GM12878 (cell line): ENCODE data around the gene MCTS1. TPM values are rescaled to one million over a fixed set of nuclear protein-coding genes. Genes with fewer than 3 reads are reported as not detected.

Source experiments
- ATAC-seq: fragments of 200-7000 bp; cut with Tn5 transposase; 3 replicates; pipeline ENCODE4 v1.9.1; 2020; ENCODE audit warnings: mild to moderate bottlenecking, moderate library complexity
- BruUV-seq: library from RNA; stranded (reverse); fragments of 400-500 nt; replicated peaks from 2 replicates; lab custom pipeline; 2021; lab: Mats Ljungman, UMichigan
- CTCF ChIA-PET: fragments of 300-600 bp; sonication (Branson Sonifier 250); formaldehyde crosslinking; extraction: SDS; loops from one replicate; lab custom pipeline; 2021; ENCODE audit warnings: inconsistent platforms; lab: Yijun Ruan, JAX
- POLR2A ChIA-PET: fragments of 350-600 bp; formaldehyde crosslinking; extraction: SDS; loops from one replicate; lab custom pipeline; 2021; ENCODE audit warnings: inconsistent platforms; lab: Charles Lee
- RAD21 ChIA-PET: fragments of 300-600 bp; sonication (Branson Sonifier 250); formaldehyde crosslinking; loops from one replicate; lab custom pipeline; 2023; ENCODE audit warnings: antibody characterized with exemption; ENCODE audit not compliant: unreplicated experiment; lab: Charles Lee
- SMC1A ChIA-PET: fragments of 300-600 bp; sonication (Branson Sonifier 250); formaldehyde crosslinking; loops from one replicate; lab custom pipeline; 2023; ENCODE audit not compliant: unreplicated experiment, uncharacterized antibody; lab: Charles Lee
- DNase-seq: peaks from one replicate; pipeline ENCODE4 v3.0.0-alpha.2; 2011; ENCODE audit warnings: low read depth, low spot score
- FAIRE-seq: peaks from 3 replicates; lab custom pipeline; 2011; peaks lifted over from hg19 to GRCh38; lab: Jason Lieb, UNC
- H2AFZ ChIP-seq: 2 replicates; pipeline ENCODE4 v1.6.0; 2011; ENCODE audit warnings: low read depth, low read length, control low read depth; ENCODE audit not compliant: control insufficient read depth
- H3K27ac ChIP-seq: 2 replicates; pipeline ENCODE4 v1.5.1; 2011; ENCODE audit warnings: control low read depth; ENCODE audit not compliant: control insufficient read depth, insufficient read depth
- H3K27me3 ChIP-seq, 2 experiments: replicated peaks in 1 of 2; 2 replicates each; pipeline versions ENCODE4 v1.6.0 to v1.6.1; 2011; ENCODE audit warnings: low read length in 1 of 2; ENCODE audit not compliant: control insufficient read depth in 2 of 2, insufficient read depth in 2 of 2
- H3K36me3 ChIP-seq, 2 experiments: 2 replicates each; pipeline ENCODE4 v1.5.1; 2011; ENCODE audit warnings: low read length in 1 of 2; ENCODE audit not compliant: control insufficient read depth in 2 of 2, insufficient read depth in 2 of 2
- H3K4me1 ChIP-seq: 2 replicates; pipeline ENCODE4 v1.6.1; 2011; ENCODE audit warnings: mild to moderate bottlenecking, low read length, moderate library complexity, mixed read lengths; ENCODE audit not compliant: control insufficient read depth, insufficient read depth
- H3K4me2 ChIP-seq: 2 replicates; pipeline ENCODE4 v1.6.0; 2011; ENCODE audit warnings: control low read depth; ENCODE audit not compliant: control insufficient read depth, insufficient read depth
- H3K4me3 ChIP-seq: fragments of 200-600 bp; sonication (generic); 2 replicates; pipeline ENCODE4 v1.5.1; 2016
- H3K79me2 ChIP-seq: 2 replicates; pipeline ENCODE4 v1.6.0; 2011; ENCODE audit warnings: low read length; ENCODE audit not compliant: control insufficient read depth, insufficient read depth
- H3K9ac ChIP-seq: 2 replicates; pipeline ENCODE4 v1.8.0; 2011; ENCODE audit warnings: low read length, control low read depth, mixed read lengths; ENCODE audit not compliant: control insufficient read depth, insufficient read depth
- H3K9me3 ChIP-seq: replicated peaks from 3 replicates; pipeline ENCODE4 v1.5.1; 2011; ENCODE audit warnings: mild to moderate bottlenecking, low read length; ENCODE audit not compliant: control insufficient read depth, insufficient read depth
- H4K20me1 ChIP-seq: 2 replicates; pipeline ENCODE4 v1.6.0; 2011; ENCODE audit not compliant: control insufficient read depth, insufficient read depth
- CEBPB ChIP-seq, 2 experiments: fragments of 150-350 bp in 1 of 2; IDR thresholded peaks; 2 replicates each; pipeline ENCODE4 v1.6.1; 2012 to 2014; ENCODE audit warnings: low read depth in 2 of 2, low read length in 2 of 2, borderline replicate concordance in 1 of 2, inconsistent platforms in 1 of 2
- CHD2 ChIP-seq: IDR thresholded peaks from 2 replicates; pipeline ENCODE4 v1.6.1; 2011; ENCODE audit warnings: low read depth, low read length, improper control_type of control experiment, borderline replicate concordance
- ESRRA ChIP-seq: IDR thresholded peaks from 2 replicates; pipeline ENCODE4 v1.6.1; 2012; ENCODE audit warnings: mild to moderate bottlenecking, low read length, improper control_type of control experiment
- GABPA ChIP-seq: IDR thresholded peaks from 2 replicates; pipeline ENCODE4 v1.6.1; 2014; ENCODE audit warnings: antibody characterized with exemption, low read depth, mild to moderate bottlenecking, inconsistent platforms
- NBN ChIP-seq: fragments of 450-650 bp; IDR thresholded peaks from 2 replicates; pipeline ENCODE4 v1.6.1; 2016
- POLR2AphosphoS5 ChIP-seq: IDR thresholded peaks from 2 replicates; pipeline ENCODE4 v1.6.1; 2011; ENCODE audit warnings: mild to moderate bottlenecking, low read length, inconsistent platforms
- SIN3A ChIP-seq: IDR thresholded peaks from 2 replicates; pipeline ENCODE4 v1.6.1; 2012; ENCODE audit warnings: low read depth, low read length, improper control_type of control experiment
- SMC3 ChIP-seq: IDR thresholded peaks from 2 replicates; pipeline ENCODE4 v1.6.1; 2011; ENCODE audit warnings: low read length, improper control_type of control experiment, borderline replicate concordance
- TCF12 ChIP-seq: IDR thresholded peaks from 2 replicates; pipeline ENCODE4 v1.6.1; 2011; ENCODE audit warnings: low read depth, mild to moderate bottlenecking, low read length
- WGBS: methylation state at CpG from one replicate; pipeline ENCODE4 v1.1.6; 2016; ENCODE audit warnings: low lambda C conversion rate; ENCODE audit not compliant: insufficient replicate concordance, insufficient coverage; ENCODE audit errors: missing lambda C conversion rate; 5-methylcytosine and 5-hydroxymethylcytosine counted together
- in situ Hi-C: fragments of 300-500 bp; cut with MboI; formaldehyde crosslinking; loops from 9 replicates; pipeline ENCODE4 v1.14.3; 2018; ENCODE audit warnings: mixed read lengths
- intact Hi-C: fragments of 100-400 bp; cut with micrococcal nuclease; formaldehyde crosslinking; loops from one replicate; pipeline ENCODE4 v1.14.2; 2022; ENCODE audit not compliant: unreplicated experiment
- polyA plus RNA-seq, 11 experiments: library from polyadenylated mRNA; depleted of rRNA in 4 of 11; unstranded in 6 of 11; stranded (reverse) in 5 of 11; fragments of >200 nt; fragmentation: Nextera tagmentation in 4 of 11; fragmentation: Illumina TruSeq in 1 of 11; extraction: Ambion mirVana in 4 of 11; extraction: Trizol in 1 of 11; gene quantifications; 1 replicate in 1 of 11; 2 replicates in 10 of 11; pipeline versions ENCODE4 v1.2.1 to v1.2.3, GENCODE V29; 2011 to 2016; ENCODE audit warnings: inconsistent platforms in 2 of 11, missing spikeins in 2 of 11, low read depth in 1 of 11
- total RNA-seq, 4 experiments: library from RNA; depleted of rRNA in 3 of 4; stranded (reverse); fragments of >200 nt in 3 of 4; fragmentation: Illumina TruSeq in 1 of 4; extraction: Trizol in 1 of 4; gene quantifications; 2 replicates each; pipeline versions ENCODE4 v1.2.1 to v1.2.3, GENCODE V29; 2013 to 2021
- TF ChIP-seq, protein P1 (sequence below): fragments of 450-650 bp; IDR thresholded peaks from 2 replicates; pipeline ENCODE4 v1.6.1; 2017; ENCODE audit warnings: mild to moderate bottlenecking, moderate library complexity

Gene MCTS1
- total and polyA plus RNA-seq, 10 of the 15 experiments (the other 5 are each of a cell fraction or from before 2014, with no cell fraction given) = 59.5 to 238 (median 115) TPM

DNA sequence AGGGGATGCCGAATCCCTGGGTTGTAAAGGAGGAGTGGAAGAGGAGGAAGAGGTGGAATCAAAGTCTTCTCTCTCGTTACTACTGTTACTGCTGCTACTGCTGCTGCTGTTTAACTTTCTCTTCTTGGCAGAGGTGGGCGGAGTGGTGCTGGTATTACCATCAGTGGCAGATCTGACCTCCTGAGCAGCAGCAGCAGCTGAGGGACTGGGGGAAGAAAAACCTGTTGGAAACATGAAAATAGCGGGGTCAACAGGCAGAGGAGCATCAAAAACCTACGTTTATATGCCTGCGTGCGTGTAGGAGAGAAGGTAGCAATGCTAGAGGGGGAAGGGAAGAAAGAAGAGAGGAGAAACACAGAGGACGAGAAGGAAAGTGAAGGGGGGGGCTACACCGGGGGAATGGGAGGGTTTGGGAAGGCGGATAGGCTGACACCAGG lies 43.5 kb upstream of the MCTS1 start:
- in situ Hi-C loops = no loop called here
- H2AFZ ChIP-seq = peak overlapping the region; percentile 58
- POLR2A ChIA-PET = interaction anchor here (0.5 to 2.3 kb wide), 7 partner anchors 21 to 192 kb away, joined by 3 to 20 read pairs (median 5); partner anchors contain the start of gene MCTS1
- CTCF ChIA-PET = interaction anchor here (0.7 to 1.8 kb wide), 2 partner anchors 105 to 209 kb away, joined by 3 to 7 read pairs; no protein-coding TSS in a partner anchor
- H3K79me2 ChIP-seq = peaks cover 36% of the 10 kb centered on the region
- no peaks in the 10 kb centered on the region for H3K27me3 ChIP-seq
- no peak for DNase-seq
- H3K36me3 ChIP-seq = peaks cover 0 to 3% of the 10 kb centered on the region in 2 experiments; a peak in 1 of 4 replicates
- intact Hi-C loops = loop anchor here (1.0 kb wide), 1 partner anchor 44 kb away; the partner anchor contains the start of gene MCTS1
- BruUV-seq = no TSS peak
- H3K9me3 ChIP-seq = no peaks in the 10 kb centered on the region
- ATAC-seq = peak; percentile 61
- peak overlapping the region; percentile 85 for H3K27ac ChIP-seq
- H3K4me1 ChIP-seq = no peaks in the 10 kb centered on the region
- FAIRE-seq = no peak
- peak overlapping the region; percentile 67 for H3K4me3 ChIP-seq
- RAD21 ChIA-PET = interaction anchor here (0.9 to 3.0 kb wide), 9 partner anchors 8 to 310 kb away, joined by 3 to 17 read pairs (median 4); partner anchors contain the start of genes MCTS1 and ZBTB33
- SMC1A ChIA-PET = interaction anchor here (0.9 to 2.7 kb wide), 6 partner anchors 22 to 210 kb away, joined by 3 to 21 read pairs (median 4); partner anchors contain the start of gene MCTS1
- peak overlapping the region; percentile 75 for H3K4me2 ChIP-seq
- TF ChIP-seq SIN3A = peak; percentile 27; the same call in 1 of the 2 replicates
- TF ChIP-seq POLR2AphosphoS5 = no peak
- peak overlapping the region; percentile 74 for H3K9ac ChIP-seq
- 25% methylated on average over 10 of the region's 10 CpGs for WGBS
- H4K20me1 ChIP-seq = no peaks in the 10 kb centered on the region

DNA sequence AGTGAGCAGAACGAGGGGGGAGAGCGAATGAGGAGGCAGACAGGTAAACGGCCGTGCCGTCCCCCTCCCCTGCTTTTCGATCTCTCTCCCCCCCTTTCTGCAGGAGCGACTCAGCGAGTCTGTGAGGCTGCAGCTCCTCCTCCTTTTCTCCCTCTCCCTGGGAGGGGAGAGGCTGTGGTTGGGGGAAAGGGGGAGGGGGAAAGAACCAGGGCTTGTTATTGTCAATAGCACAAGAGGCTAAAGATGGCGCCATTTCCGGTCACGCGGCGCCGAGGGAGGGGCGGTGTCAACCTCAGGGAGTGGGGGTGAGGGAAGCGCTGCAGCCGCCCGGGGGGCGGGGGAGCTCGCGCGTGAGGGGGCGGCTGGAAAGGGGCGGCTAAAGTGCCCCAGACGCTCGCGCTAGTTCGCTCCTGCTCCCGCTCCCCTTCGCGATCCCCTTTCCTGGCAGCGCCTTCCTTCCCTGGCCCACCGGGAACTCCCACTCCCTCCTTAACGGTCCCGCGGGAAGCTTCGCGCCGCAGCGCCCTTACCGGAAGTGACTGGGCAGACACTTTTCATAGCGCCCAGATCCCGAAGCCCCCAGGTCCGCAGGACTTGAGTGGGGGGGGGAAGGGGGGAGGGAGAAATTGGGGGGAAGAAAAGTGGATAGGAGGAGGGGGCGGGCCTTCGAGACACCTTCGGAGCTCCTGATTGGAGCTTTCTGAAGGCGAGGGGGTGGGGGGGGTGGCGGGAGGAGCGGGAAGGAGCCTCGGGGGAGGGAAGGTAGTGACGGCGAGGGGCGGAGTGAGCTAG lies 42.9 kb upstream of the MCTS1 start, which contains the start of gene CUL4B:
Gene CUL4B, minus strand, starts transcription at position 121 of the 792 bp plus-strand sequence. CDS start 324 bp downstream, outside the sequence.
- Histone ChIP-seq H3K9me3 (no peaks in the 10 kb centered on the region), H3K79me2 (peaks cover 36% of the 10 kb centered on the region), H3K27ac (peak within 1 kb of the TSS; percentile 85), H3K27me3 (no peaks in the 10 kb centered on the region), H3K4me2 (peak within 1 kb of the TSS; percentile 75), H3K4me1 (no peaks in the 10 kb centered on the region), H2AFZ (peak within 1 kb of the TSS; percentile 58), H3K9ac (peak within 1 kb of the TSS; percentile 74), H4K20me1 (no peaks in the 10 kb centered on the region), H3K4me3 (peak within 1 kb of the TSS; percentile 74), H3K36me3 (peaks cover 0 to 3% of the 10 kb centered on the region in 2 experiments; a peak in 1 of 4 replicates)
- FAIRE-seq = no peak
- BruUV-seq = no TSS peak
- intact Hi-C loops = loop anchor here (1.0 kb wide), 2 partner anchors 43 to 69 kb away; partner anchors contain the start of genes C1GALT1C1 and MCTS1
- CTCF ChIA-PET = interaction anchor here (0.5 to 1.8 kb wide), 4 partner anchors 75 to 697 kb away, joined by 3 to 7 read pairs (median 4); no protein-coding TSS in a partner anchor
- peak; percentile 72 for DNase-seq
- peak; percentile 90 for ATAC-seq
- POLR2A ChIA-PET = interaction anchor here (0.5 to 2.3 kb wide), 9 partner anchors 8 to 295 kb away, joined by 3 to 20 read pairs (median 4); partner anchors contain the start of gene MCTS1
- WGBS = 46% methylated on average over 29 of the region's 54 CpGs
- in situ Hi-C loops = no loop called here
- RAD21 ChIA-PET = interaction anchor here (0.9 to 3.0 kb wide), 12 partner anchors 9 to 310 kb away, joined by 3 to 17 read pairs (median 4); partner anchors contain the start of genes MCTS1 and ZBTB33
- SMC1A ChIA-PET = interaction anchor here (0.9 to 2.7 kb wide), 6 partner anchors 22 to 209 kb away, joined by 3 to 21 read pairs (median 4); partner anchors contain the start of gene MCTS1
- TF ChIP-seq GABPA = peak; percentile 74
- TF ChIP-seq, protein P1, sequence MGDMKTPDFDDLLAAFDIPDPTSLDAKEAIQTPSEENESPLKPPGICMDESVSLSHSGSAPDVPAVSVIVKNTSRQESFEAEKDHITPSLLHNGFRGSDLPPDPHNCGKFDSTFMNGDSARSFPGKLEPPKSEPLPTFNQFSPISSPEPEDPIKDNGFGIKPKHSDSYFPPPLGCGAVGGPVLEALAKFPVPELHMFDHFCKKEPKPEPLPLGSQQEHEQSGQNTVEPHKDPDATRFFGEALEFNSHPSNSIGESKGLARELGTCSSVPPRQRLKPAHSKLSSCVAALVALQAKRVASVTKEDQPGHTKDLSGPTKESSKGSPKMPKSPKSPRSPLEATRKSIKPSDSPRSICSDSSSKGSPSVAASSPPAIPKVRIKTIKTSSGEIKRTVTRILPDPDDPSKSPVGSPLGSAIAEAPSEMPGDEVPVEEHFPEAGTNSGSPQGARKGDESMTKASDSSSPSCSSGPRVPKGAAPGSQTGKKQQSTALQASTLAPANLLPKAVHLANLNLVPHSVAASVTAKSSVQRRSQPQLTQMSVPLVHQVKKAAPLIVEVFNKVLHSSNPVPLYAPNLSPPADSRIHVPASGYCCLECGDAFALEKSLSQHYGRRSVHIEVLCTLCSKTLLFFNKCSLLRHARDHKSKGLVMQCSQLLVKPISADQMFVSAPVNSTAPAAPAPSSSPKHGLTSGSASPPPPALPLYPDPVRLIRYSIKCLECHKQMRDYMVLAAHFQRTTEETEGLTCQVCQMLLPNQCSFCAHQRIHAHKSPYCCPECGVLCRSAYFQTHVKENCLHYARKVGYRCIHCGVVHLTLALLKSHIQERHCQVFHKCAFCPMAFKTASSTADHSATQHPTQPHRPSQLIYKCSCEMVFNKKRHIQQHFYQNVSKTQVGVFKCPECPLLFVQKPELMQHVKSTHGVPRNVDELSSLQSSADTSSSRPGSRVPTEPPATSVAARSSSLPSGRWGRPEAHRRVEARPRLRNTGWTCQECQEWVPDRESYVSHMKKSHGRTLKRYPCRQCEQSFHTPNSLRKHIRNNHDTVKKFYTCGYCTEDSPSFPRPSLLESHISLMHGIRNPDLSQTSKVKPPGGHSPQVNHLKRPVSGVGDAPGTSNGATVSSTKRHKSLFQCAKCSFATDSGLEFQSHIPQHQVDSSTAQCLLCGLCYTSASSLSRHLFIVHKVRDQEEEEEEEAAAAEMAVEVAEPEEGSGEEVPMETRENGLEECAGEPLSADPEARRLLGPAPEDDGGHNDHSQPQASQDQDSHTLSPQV = no peak
- no peak for TF ChIP-seq TCF12
- no peak for TF ChIP-seq SMC3
- no peak for TF ChIP-seq CEBPB (IDR thresholded peaks at IDR 0.05; ENCODE audit: borderline replicate concordance in 1 of 2, low read depth in 2 of 2, low read length in 2 of 2)
- TF ChIP-seq ESRRA = no peak
- TF ChIP-seq NBN = 0 out of 2 replicates have a peak, but pooled peaks have one; percentile 50
- peak; percentile 47 for TF ChIP-seq CHD2
